Measurements from ENCODE around the gene CHMP1B. TPM values are rescaled to one million over a fixed set of nuclear protein-coding genes. Genes with fewer than 3 reads are reported as not detected.

CHMP1B gene
- total RNA-seq, 1 experiment from 2014 or later: 56.5 TPM

GRCh38 chr18:11830585-11830984 is 20.6 kb upstream of the CHMP1B start:
- ChIA-PET CTCF (no interaction called here), POLR2A (no interaction called here)
- H3K36me3 ChIP-seq (ENCODE audit: control insufficient read depth, insufficient read depth, low read length): no peaks in the 10 kb centered on the region
- Mint-ChIP-seq H3K4me3 (ENCODE audit: unreplicated experiment) (no peak overlapping the region), H3K27ac (ENCODE audit: unreplicated experiment) (no peak overlapping the region), H3K27me3 (ENCODE audit: insufficient read depth, unreplicated experiment) (no peaks in the 10 kb centered on the region), H3K4me1 (ENCODE audit: low read depth, unreplicated experiment) (peaks cover 15% of the 10 kb centered on the region), H3K9me3 (ENCODE audit: unreplicated experiment) (no peaks in the 10 kb centered on the region), H3K36me3 (ENCODE audit: insufficient read depth, unreplicated experiment) (no peaks in the 10 kb centered on the region)
- BruUV-seq (replicated peaks): no TSS peak
- TF ChIP-seq, protein P1, sequence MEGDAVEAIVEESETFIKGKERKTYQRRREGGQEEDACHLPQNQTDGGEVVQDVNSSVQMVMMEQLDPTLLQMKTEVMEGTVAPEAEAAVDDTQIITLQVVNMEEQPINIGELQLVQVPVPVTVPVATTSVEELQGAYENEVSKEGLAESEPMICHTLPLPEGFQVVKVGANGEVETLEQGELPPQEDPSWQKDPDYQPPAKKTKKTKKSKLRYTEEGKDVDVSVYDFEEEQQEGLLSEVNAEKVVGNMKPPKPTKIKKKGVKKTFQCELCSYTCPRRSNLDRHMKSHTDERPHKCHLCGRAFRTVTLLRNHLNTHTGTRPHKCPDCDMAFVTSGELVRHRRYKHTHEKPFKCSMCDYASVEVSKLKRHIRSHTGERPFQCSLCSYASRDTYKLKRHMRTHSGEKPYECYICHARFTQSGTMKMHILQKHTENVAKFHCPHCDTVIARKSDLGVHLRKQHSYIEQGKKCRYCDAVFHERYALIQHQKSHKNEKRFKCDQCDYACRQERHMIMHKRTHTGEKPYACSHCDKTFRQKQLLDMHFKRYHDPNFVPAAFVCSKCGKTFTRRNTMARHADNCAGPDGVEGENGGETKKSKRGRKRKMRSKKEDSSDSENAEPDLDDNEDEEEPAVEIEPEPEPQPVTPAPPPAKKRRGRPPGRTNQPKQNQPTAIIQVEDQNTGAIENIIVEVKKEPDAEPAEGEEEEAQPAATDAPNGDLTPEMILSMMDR (IDR thresholded peaks at IDR 0.05; ENCODE audit: insufficient read depth in 1 of 2, low read depth in 1 of 2, low read length in 1 of 2, severe bottlenecking in 1 of 2, unreplicated experiment in 1 of 2): no peak
- no peaks in the 10 kb centered on the region for H3K9me3 ChIP-seq
- H3K27me3 ChIP-seq (replicated peaks; ENCODE audit: control insufficient read depth, insufficient read depth, low read length): no peaks in the 10 kb centered on the region
- intact Hi-C loops (cut with micrococcal nuclease; ENCODE audit: unreplicated experiment): no loop called here
- H3K4me3 ChIP-seq (ENCODE audit: low read depth, low read length): no peak overlapping the region
- H3K4me1 ChIP-seq: peaks cover 16% of the 10 kb centered on the region
- no peak for DNase-seq

- Mint-ChIP-seq H3K36me3 (ENCODE audit: insufficient read depth, unreplicated experiment) (no peaks in the 10 kb centered on the region), H3K4me3 (ENCODE audit: unreplicated experiment) (no peak overlapping the region), H3K4me1 (ENCODE audit: low read depth, unreplicated experiment) (peaks cover 7% of the 10 kb centered on the region), H3K9me3 (ENCODE audit: unreplicated experiment) (no peaks in the 10 kb centered on the region), H3K27me3 (ENCODE audit: insufficient read depth, unreplicated experiment) (no peaks in the 10 kb centered on the region), H3K27ac (ENCODE audit: unreplicated experiment) (no peak overlapping the region)
- no TSS peak for BruUV-seq (replicated peaks)
- Histone ChIP-seq H3K4me3 (ENCODE audit: low read depth, low read length) (no peak overlapping the region), H3K4me1 (peaks cover 21% of the 10 kb centered on the region), H3K36me3 (ENCODE audit: control insufficient read depth, insufficient read depth, low read length) (no peaks in the 10 kb centered on the region), H3K27me3 (replicated peaks; ENCODE audit: control insufficient read depth, insufficient read depth, low read length) (no peaks in the 10 kb centered on the region), H3K9me3 (no peaks in the 10 kb centered on the region)
- CTCF ChIA-PET: no interaction called here
- intact Hi-C loops (cut with micrococcal nuclease; ENCODE audit: unreplicated experiment): no loop called here
- POLR2A ChIA-PET: no interaction called here
- DNase-seq: no peak
- TF ChIP-seq, protein P1 (IDR thresholded peaks at IDR 0.05; ENCODE audit: insufficient read depth in 1 of 2, low read depth in 1 of 2, low read length in 1 of 2, severe bottlenecking in 1 of 2, unreplicated experiment in 1 of 2): no peak
These were observed 19.3 kb upstream of the CHMP1B start for GRCh38 chr18:11831921-11832320.

DNA sequence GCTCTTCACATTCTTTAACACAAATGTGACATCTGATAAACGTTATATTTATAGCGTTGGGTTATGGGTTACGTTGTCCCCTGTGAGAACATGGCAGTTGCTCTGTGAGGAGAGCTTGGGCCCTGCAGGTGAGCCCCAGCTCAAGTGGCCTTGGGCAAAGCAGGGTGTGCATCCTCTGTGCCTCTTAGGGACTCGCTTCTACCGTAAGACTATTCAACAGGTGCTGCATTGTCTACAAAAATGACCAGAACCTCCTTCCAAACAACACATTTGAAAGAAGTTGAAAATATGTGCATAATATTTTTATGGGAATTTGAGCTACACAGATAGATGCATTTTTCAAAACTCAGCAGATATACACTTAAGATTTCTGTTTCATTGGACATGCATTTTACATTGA is 16.4 kb upstream of the CHMP1B start:
- H3K27ac Mint-ChIP-seq (ENCODE audit: unreplicated experiment): no peak overlapping the region
- ChIA-PET CTCF (interaction anchor here (0.8 kb wide), 1 partner anchor 15 kb away, joined by 3 read pairs; no protein-coding TSS in a partner anchor), POLR2A (interaction anchor here (1.0 to 1.1 kb wide), 2 partner anchors 13 to 15 kb away, joined by 3 to 5 read pairs; no protein-coding TSS in a partner anchor)
- Histone ChIP-seq H3K27me3 (replicated peaks; ENCODE audit: control insufficient read depth, insufficient read depth, low read length) (no peaks in the 10 kb centered on the region), H3K4me3 (ENCODE audit: low read depth, low read length) (no peak overlapping the region), H3K9me3 (no peaks in the 10 kb centered on the region; the same call in 1 of the 2 replicates), H3K4me1 (peaks cover 31% of the 10 kb centered on the region), H3K36me3 (ENCODE audit: control insufficient read depth, insufficient read depth, low read length) (no peaks in the 10 kb centered on the region)
- TF ChIP-seq, protein P1 (IDR thresholded peaks at IDR 0.05; ENCODE audit: insufficient read depth in 1 of 2, low read depth in 1 of 2, low read length in 1 of 2, severe bottlenecking in 1 of 2, unreplicated experiment in 1 of 2): no peak
- H3K4me1 Mint-ChIP-seq (ENCODE audit: low read depth, unreplicated experiment): peaks cover 19% of the 10 kb centered on the region
- H3K9me3 Mint-ChIP-seq (ENCODE audit: unreplicated experiment): no peaks in the 10 kb centered on the region
- H3K27me3 Mint-ChIP-seq (ENCODE audit: insufficient read depth, unreplicated experiment): no peaks in the 10 kb centered on the region
- no peak overlapping the region for H3K4me3 Mint-ChIP-seq (ENCODE audit: unreplicated experiment)
- DNase-seq: no peak
- intact Hi-C loops (cut with micrococcal nuclease; ENCODE audit: unreplicated experiment): no loop called here
- H3K36me3 Mint-ChIP-seq (ENCODE audit: insufficient read depth, unreplicated experiment): no peaks in the 10 kb centered on the region
- no TSS peak for BruUV-seq (replicated peaks)
